ENCODE data around the gene CORO6.

CORO6 gene

GRCh38 chr17:29591146-29591736 lies 31.5 kb downstream of the CORO6 start:
- DNase-seq (ENCODE audit: low spot score), result peak; percentile 78

- peak; percentile 61 for DNase-seq (ENCODE audit: low spot score)
These were observed 32.1 kb downstream of the CORO6 start for GRCh38 chr17:29590411-29591145.

- peak; percentile 82 for DNase-seq (ENCODE audit: low spot score)
These were observed 32.9 kb downstream of the CORO6 start, which contains the start of gene GIT1 for GRCh38 chr17:29589524-29590410. Gene GIT1, minus strand, starts transcription at chr17:29589648. Its CDS starts 270 bp downstream, at chr17:29589378.

GRCh38 chr17:29588562-29589411 lies 33.9 kb downstream of the CORO6 start:
- DNase-seq (ENCODE audit: low spot score), result no peak

GRCh38 chr17:29588017-29588561 lies 34.6 kb downstream of the CORO6 start:
- DNase-seq (ENCODE audit: low spot score), result no peak

- no peak for DNase-seq (ENCODE audit: low spot score)
These were observed 35.1 kb downstream of the CORO6 start for GRCh38 chr17:29587591-29587990.

GRCh38 chr17:29586676-29587469 lies 35.8 kb downstream of the CORO6 start:
- no peak for DNase-seq (ENCODE audit: low spot score)

GRCh38 chr17:29585080-29585751 lies 37.5 kb downstream of the CORO6 start:
- DNase-seq (ENCODE audit: low spot score), result no peak

- no peak for DNase-seq (ENCODE audit: low spot score)
These were observed 38.1 kb downstream of the CORO6 start for GRCh38 chr17:29584452-29585079.

- no peak for DNase-seq (ENCODE audit: low spot score)
These were observed 39.1 kb downstream of the CORO6 start for GRCh38 chr17:29583324-29584248.

- no peak for DNase-seq (ENCODE audit: low spot score)
These were observed 39.9 kb downstream of the CORO6 start for GRCh38 chr17:29582772-29583171.

GRCh38 chr17:29582254-29582765 lies 40.4 kb downstream of the CORO6 start:
- DNase-seq (ENCODE audit: low spot score), result no peak

- no peak for DNase-seq (ENCODE audit: low spot score)
These were observed 41.0 kb downstream of the CORO6 start for GRCh38 chr17:29581583-29582253.

GRCh38 chr17:29579866-29580771 lies 42.6 kb downstream of the CORO6 start:
- peak; percentile 84 for DNase-seq (ENCODE audit: low spot score)

GRCh38 chr17:29578626-29579485 lies 43.9 kb downstream of the CORO6 start:
- DNase-seq (ENCODE audit: low spot score), result no peak
